HCT116 (cell line): ENCODE data around the gene MMP23B.

Experiments used
- CTCF ChIP-seq, 3 experiments: fragments of 200-600 bp in 1 of 3; sonication (generic) in 1 of 3; IDR thresholded peaks in 2 of 3; conservative IDR thresholded peaks in 1 of 3; 2 replicates each; pipeline ENCODE4 v1.5.1; 2012 to 2017; ENCODE audit warnings: low read depth in 2 of 3, low read length in 2 of 3, antibody characterized with exemption in 1 of 3, borderline replicate concordance in 1 of 3, control low read depth in 1 of 3, mild to moderate bottlenecking in 1 of 3, mixed read lengths in 1 of 3, mixed run types in 1 of 3, moderate library complexity in 1 of 3; ENCODE audit not compliant: insufficient read depth in 1 of 3
- JUND ChIP-seq: IDR thresholded peaks from 2 replicates; pipeline ENCODE4 v1.6.1; 2012
- RAD21 ChIP-seq: IDR thresholded peaks from 2 replicates; pipeline ENCODE4 v1.6.1; 2012; ENCODE audit warnings: low read depth, mild to moderate bottlenecking
- ZFX ChIP-seq: fragments of 450-650 bp; IDR thresholded peaks from 2 replicates; pipeline ENCODE4 v1.6.1; 2017
- TF ChIP-seq, protein P1 (sequence below): IDR thresholded peaks from 2 replicates; pipeline ENCODE4 v1.6.1; 2012; ENCODE audit warnings: low read depth

DNA sequence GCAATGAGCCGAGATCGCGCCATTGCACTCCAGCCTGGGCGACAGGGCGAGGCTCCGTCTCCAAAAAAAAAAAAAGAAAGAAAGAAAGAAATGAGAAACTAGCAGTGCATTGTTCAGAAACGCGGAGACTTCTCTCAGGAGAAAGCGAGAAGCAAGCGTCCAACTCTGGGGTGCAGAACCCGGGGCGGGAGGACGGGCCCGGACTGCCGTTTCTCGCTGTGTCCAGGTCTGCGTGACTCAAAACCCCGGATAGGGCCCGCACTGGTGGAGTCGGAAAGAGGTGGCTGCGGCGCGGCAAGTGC lies 17.1 kb upstream of the MMP23B start:
- TF ChIP-seq CTCF (IDR thresholded peaks at IDR 0.05 in 2 of 3, conservative IDR thresholded peaks at IDR 0.05 in 1 of 3; ENCODE audit: borderline replicate concordance in 1 of 3, insufficient read depth in 1 of 3, low read depth in 2 of 3, low read length in 2 of 3) (no peak), JUND (no peak), ZFX (no peak), RAD21 (no peak)
- TF ChIP-seq, protein P1, sequence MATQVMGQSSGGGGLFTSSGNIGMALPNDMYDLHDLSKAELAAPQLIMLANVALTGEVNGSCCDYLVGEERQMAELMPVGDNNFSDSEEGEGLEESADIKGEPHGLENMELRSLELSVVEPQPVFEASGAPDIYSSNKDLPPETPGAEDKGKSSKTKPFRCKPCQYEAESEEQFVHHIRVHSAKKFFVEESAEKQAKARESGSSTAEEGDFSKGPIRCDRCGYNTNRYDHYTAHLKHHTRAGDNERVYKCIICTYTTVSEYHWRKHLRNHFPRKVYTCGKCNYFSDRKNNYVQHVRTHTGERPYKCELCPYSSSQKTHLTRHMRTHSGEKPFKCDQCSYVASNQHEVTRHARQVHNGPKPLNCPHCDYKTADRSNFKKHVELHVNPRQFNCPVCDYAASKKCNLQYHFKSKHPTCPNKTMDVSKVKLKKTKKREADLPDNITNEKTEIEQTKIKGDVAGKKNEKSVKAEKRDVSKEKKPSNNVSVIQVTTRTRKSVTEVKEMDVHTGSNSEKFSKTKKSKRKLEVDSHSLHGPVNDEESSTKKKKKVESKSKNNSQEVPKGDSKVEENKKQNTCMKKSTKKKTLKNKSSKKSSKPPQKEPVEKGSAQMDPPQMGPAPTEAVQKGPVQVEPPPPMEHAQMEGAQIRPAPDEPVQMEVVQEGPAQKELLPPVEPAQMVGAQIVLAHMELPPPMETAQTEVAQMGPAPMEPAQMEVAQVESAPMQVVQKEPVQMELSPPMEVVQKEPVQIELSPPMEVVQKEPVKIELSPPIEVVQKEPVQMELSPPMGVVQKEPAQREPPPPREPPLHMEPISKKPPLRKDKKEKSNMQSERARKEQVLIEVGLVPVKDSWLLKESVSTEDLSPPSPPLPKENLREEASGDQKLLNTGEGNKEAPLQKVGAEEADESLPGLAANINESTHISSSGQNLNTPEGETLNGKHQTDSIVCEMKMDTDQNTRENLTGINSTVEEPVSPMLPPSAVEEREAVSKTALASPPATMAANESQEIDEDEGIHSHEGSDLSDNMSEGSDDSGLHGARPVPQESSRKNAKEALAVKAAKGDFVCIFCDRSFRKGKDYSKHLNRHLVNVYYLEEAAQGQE = no peak
